Measurements from ENCODE around the gene RTP1. TPM values are rescaled to one million over a fixed set of nuclear protein-coding genes. Genes with fewer than 3 reads are reported as not detected.

RTP1 gene
- total and polyA plus RNA-seq, 7 donors: not detected

GRCh38 chr3:187210091-187210490 is 12.8 kb downstream of the RTP1 start:
- Histone ChIP-seq H3K36me3 (ENCODE audit: insufficient read depth in 1 of 2, low read depth in 1 of 2) (no peaks in the 10 kb centered on the region), H3K4me1 (peaks cover 31% of the 10 kb centered on the region), H3K4me3 (no peak overlapping the region), H3K27me3 (ENCODE audit: insufficient read depth in 3 of 3, low read length in 2 of 3) (no peaks in the 10 kb centered on the region), H3K27ac (no peak overlapping the region), H3K9me3 (no peaks in the 10 kb centered on the region)
- no peak for TF ChIP-seq CTCF (IDR thresholded peaks at IDR 0.05)
- 33 to 47% (median 35%) methylated on average over 1 of the region's 1 CpG for WGBS, 3 donors
- DNase-seq (no peak), ATAC-seq (no peak)
- intact Hi-C loops (cut with DNase I): no loop called here

GRCh38 chr3:187210545-187211327 is 13.4 kb downstream of the RTP1 start:
- DNase-seq (no peak), ATAC-seq (peak; percentile 60 to 79 (median 62))
- Histone ChIP-seq H3K4me3 (no peak overlapping the region), H3K9me3 (no peaks in the 10 kb centered on the region), H3K27ac (peak overlapping the region; percentile 27), H3K27me3 (ENCODE audit: insufficient read depth in 3 of 3, low read length in 2 of 3) (no peaks in the 10 kb centered on the region), H3K4me1 (peaks cover 31% of the 10 kb centered on the region), H3K36me3 (ENCODE audit: insufficient read depth in 1 of 2, low read depth in 1 of 2) (no peaks in the 10 kb centered on the region)
- intact Hi-C loops (cut with DNase I): no loop called here
- WGBS, 3 donors: 34 to 66% (median 42%) methylated on average over 6 of the region's 6 CpGs
- TF ChIP-seq CTCF (IDR thresholded peaks at IDR 0.05): no peak

- ATAC-seq (peak; percentile 56 to 83 (median 75)), DNase-seq (no peak)
- Histone ChIP-seq H3K4me3 (no peak overlapping the region), H3K4me1 (peaks cover 31% of the 10 kb centered on the region), H3K27me3 (ENCODE audit: insufficient read depth in 3 of 3, low read length in 2 of 3) (no peaks in the 10 kb centered on the region), H3K9me3 (no peaks in the 10 kb centered on the region), H3K36me3 (ENCODE audit: insufficient read depth in 1 of 2, low read depth in 1 of 2) (no peaks in the 10 kb centered on the region), H3K27ac (peak overlapping the region; percentile 19)
- WGBS, 3 donors: 58 to 78% (median 61%) methylated on average over 3 of the region's 3 CpGs
- intact Hi-C loops (cut with DNase I): no loop called here
- no peak for TF ChIP-seq CTCF (IDR thresholded peaks at IDR 0.05)
These were observed 14.4 kb downstream of the RTP1 start for GRCh38 chr3:187211532-187212195.

GRCh38 chr3:187212196-187212545 is 14.9 kb downstream of the RTP1 start:
- ATAC-seq (peak in 1 of 4 donors; percentile 43), DNase-seq (no peak)
- Histone ChIP-seq H3K27me3 (ENCODE audit: insufficient read depth in 3 of 3, low read length in 2 of 3) (no peaks in the 10 kb centered on the region), H3K27ac (peak overlapping the region; percentile 19), H3K4me3 (no peak overlapping the region), H3K4me1 (peaks cover 31% of the 10 kb centered on the region), H3K9me3 (no peaks in the 10 kb centered on the region), H3K36me3 (ENCODE audit: insufficient read depth in 1 of 2, low read depth in 1 of 2) (no peaks in the 10 kb centered on the region)
- TF ChIP-seq CTCF (IDR thresholded peaks at IDR 0.05): no peak
- intact Hi-C loops (cut with DNase I): no loop called here
- 45 to 86% (median 53%) methylated on average over 3 of the region's 3 CpGs for WGBS, 3 donors
